ENCODE data around the gene DTD1.

DNA sequence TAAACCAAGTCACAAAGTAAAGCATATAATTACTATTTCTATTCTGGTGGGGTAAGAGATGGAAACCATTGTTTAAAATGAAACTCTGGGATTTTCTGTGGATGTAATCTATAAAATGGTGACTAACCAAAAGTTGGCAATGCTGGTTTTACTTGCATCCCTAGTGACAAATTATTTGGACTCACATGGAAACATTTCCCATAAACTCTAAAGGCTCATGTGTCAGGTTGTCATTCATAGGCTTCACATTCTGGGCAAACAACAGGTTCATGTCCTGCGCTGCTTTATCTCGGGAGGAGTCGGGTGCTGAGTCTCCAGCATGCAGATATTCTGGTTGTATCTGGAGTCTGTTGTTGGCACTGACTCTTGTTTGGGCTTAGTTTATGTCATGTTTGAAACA, 127.7 kb downstream of the DTD1 start:
- TF ChIP-seq, protein P1, sequence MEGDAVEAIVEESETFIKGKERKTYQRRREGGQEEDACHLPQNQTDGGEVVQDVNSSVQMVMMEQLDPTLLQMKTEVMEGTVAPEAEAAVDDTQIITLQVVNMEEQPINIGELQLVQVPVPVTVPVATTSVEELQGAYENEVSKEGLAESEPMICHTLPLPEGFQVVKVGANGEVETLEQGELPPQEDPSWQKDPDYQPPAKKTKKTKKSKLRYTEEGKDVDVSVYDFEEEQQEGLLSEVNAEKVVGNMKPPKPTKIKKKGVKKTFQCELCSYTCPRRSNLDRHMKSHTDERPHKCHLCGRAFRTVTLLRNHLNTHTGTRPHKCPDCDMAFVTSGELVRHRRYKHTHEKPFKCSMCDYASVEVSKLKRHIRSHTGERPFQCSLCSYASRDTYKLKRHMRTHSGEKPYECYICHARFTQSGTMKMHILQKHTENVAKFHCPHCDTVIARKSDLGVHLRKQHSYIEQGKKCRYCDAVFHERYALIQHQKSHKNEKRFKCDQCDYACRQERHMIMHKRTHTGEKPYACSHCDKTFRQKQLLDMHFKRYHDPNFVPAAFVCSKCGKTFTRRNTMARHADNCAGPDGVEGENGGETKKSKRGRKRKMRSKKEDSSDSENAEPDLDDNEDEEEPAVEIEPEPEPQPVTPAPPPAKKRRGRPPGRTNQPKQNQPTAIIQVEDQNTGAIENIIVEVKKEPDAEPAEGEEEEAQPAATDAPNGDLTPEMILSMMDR (IDR thresholded peaks at IDR 0.05), result no peak
- TF ChIP-seq POLR2A (IDR thresholded peaks at IDR 0.05), result no peak
